Skeletal muscle tissue (tissue), 4 donors: Measurements from ENCODE around the gene ZNF79. TPM values are rescaled to one million over a fixed set of nuclear protein-coding genes. Genes with fewer than 3 reads are reported as not detected.
"Not testable (repeated sequence)": the region's sequence is repeated elsewhere in the genome, so short reads cannot be mapped to it uniquely, and the experiment has no call there.

Source experiments
- H3K27ac ChIP-seq: one replicate; pipeline ENCODE4 v1.7.0; 2013; ENCODE audit warnings: mild to moderate bottlenecking, low read depth, low read length, inconsistent platforms
- H3K27me3 ChIP-seq, 3 donors: one replicate each; pipeline ENCODE4 v1.7.0; 2013; ENCODE audit warnings: low read length in 3 of 3; ENCODE audit not compliant: control insufficient read depth in 3 of 3, insufficient read depth in 3 of 3
- H3K36me3 ChIP-seq, 3 donors: one replicate each; pipeline ENCODE4 v1.7.0; 2013; ENCODE audit warnings: low read length in 3 of 3; ENCODE audit not compliant: control insufficient read depth in 3 of 3, insufficient read depth in 3 of 3
- H3K4me1 ChIP-seq, 3 donors: one replicate each; pipeline ENCODE4 v1.7.0; 2013; ENCODE audit warnings: low read length in 3 of 3, mild to moderate bottlenecking in 3 of 3; ENCODE audit not compliant: control insufficient read depth in 3 of 3, insufficient read depth in 3 of 3
- H3K4me3 ChIP-seq, 3 donors: one replicate each; pipeline ENCODE4 v1.7.0; 2013; ENCODE audit warnings: low read length in 3 of 3
- H3K9ac ChIP-seq, 3 donors: one replicate each; pipeline ENCODE4 v1.7.0; 2013; ENCODE audit warnings: low read length in 3 of 3, mild to moderate bottlenecking in 3 of 3, moderate library complexity in 2 of 3, low read depth in 1 of 3
- H3K9me3 ChIP-seq, 3 donors: one replicate each; pipeline ENCODE4 v1.7.0; 2013; ENCODE audit warnings: low read length in 3 of 3; ENCODE audit not compliant: control insufficient read depth in 3 of 3
- total RNA-seq: library from RNA; depleted of rRNA; stranded (reverse); fragments of >200 nt; gene quantifications from one replicate; pipeline ENCODE4 v1.2.3, GENCODE V29; 2014
- donor health status: Osteomylitis.

The ZNF79 gene
- total RNA-seq, 1 donor from 2014 or later: 9.9 TPM

DNA sequence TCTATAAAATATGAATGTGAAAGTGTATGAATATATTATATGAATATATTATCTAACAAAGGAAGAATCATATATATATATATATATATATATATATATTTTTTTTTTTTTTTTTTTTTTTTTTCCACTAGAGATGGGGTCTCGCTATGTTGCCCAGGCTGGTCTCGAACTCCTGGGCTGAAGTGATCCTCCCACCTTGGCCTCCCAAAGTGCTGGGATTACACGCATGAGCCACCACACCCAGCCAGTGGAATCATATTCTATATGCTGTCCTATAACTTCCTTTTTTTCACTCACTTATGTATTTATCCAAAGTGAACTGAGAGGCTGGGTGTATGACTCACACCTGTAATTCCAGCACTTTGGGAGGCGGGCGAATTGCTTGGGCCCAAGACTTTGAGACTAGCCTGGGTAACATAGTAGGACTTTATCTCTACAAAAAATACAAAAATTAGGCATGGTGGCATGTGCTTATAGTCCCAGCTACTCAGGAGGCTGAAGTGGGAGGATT, 42.3 kb downstream of the ZNF79 start:
- H3K36me3 ChIP-seq: peaks cover 44 to 57% (median 55%) of the 10 kb centered on the region in 3 donors
- H3K4me3 ChIP-seq, H3K9ac ChIP-seq, H3K9me3 ChIP-seq, H3K4me1 ChIP-seq, H3K27me3 ChIP-seq, H3K27ac ChIP-seq: not testable (repeated sequence)

DNA sequence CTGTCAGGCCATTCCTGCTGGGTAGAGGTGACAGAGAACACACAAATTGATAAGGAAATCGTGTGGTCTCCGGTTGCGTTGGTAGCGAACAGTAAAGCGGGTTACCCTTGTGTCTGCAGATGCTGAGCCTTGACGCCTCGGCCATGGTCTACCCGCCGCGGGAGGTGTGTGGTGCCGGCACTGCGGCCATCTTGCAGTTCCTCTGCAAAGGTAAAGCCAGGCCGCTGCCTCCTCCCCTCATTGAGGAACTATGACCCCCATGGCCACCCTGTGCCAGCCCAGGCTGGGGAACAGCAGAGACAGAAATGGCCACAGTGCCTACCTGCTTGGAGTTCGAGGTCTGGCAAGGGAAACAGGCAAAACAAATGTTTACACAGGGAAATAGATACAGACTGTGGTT, 43.4 kb downstream of the ZNF79 start:
- H3K36me3 ChIP-seq: peaks cover 33 to 46% (median 44%) of the 10 kb centered on the region in 3 donors
- no peak overlapping the region for H3K27ac ChIP-seq
- H3K27me3 ChIP-seq: no peaks in the 10 kb centered on the region
- H3K4me1 ChIP-seq: peaks cover 0 to 7% (median 0%) of the 10 kb centered on the region in 3 donors
- H3K4me3 ChIP-seq: no peak overlapping the region
- H3K9ac ChIP-seq: no peak overlapping the region
- H3K9me3 ChIP-seq: no peaks in the 10 kb centered on the region

DNA sequence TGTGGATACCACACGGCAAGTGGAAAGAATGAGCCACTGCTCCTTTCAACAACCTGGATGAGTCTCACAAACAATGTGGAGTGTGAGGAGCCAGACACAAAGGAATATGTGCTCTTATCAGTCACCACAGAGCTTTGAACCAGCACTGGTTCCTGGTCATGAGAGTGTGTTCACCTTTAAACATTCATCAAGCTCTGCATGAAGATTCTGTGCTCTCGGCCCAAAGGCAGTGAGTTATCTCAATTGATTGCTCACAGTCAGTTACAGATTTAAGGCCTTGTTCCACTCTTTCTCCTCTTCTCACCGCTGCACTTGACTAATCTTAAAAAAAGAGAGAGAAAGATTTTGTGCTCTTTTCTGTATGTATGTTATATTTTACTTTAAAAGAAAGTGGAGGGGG, 46.5 kb downstream of the ZNF79 start:
- Histone ChIP-seq H3K27me3 (no peaks in the 10 kb centered on the region), H3K4me1 (no peaks in the 10 kb centered on the region), H3K4me3 (no peak overlapping the region), H3K9me3 (no peaks in the 10 kb centered on the region), H3K27ac (no peak overlapping the region), H3K9ac (no peak overlapping the region), H3K36me3 (peaks cover 31 to 48% (median 40%) of the 10 kb centered on the region in 3 donors)

DNA sequence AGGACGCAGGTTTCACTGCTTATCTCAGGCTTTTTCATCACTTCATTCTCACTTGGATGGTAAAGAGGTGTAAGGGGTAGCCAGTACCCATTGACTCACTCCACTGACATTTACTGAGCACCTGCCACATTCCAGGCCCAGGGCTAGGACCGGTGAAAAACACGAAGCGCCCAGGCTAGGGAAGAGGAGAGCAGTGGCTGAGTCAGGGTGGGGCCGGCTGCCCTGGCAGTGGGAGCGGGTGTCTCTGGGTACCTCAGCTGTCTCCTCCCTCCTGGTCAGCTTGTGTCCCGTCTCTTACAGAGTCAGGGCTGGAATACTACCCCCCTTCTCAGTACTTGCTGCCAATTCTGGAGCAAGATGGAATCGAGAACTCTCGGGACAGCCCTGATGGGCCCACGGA, 49.3 kb downstream of the ZNF79 start:
- Histone ChIP-seq H3K27me3 (no peaks in the 10 kb centered on the region), H3K27ac (no peak overlapping the region), H3K4me1 (no peaks in the 10 kb centered on the region), H3K4me3 (no peak overlapping the region), H3K36me3 (peaks cover 18 to 41% (median 39%) of the 10 kb centered on the region in 3 donors), H3K9me3 (no peaks in the 10 kb centered on the region), H3K9ac (no peak overlapping the region)

DNA sequence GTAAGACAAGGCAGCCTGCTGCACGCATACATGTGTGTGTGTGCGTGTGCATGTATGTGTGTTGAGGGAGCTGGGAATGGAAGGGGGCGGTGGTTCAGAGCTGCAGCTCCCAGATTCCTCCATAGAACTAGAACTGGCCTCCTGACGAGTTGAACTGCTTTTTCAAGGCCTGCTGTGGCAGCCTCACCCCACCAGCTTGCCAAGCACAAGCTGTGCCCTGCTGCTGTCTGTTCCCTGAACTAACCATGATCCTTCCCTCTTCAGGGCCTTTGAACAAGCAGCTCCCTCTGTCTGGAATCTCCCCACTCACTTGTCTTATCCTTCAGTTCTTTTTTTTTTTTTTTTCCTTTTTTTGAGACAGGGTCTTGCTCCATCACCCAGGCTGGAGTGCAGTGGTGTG, 49.8 kb downstream of the ZNF79 start:
- Histone ChIP-seq H3K27me3 (no peaks in the 10 kb centered on the region), H3K4me3 (no peak overlapping the region), H3K4me1 (no peaks in the 10 kb centered on the region), H3K27ac (no peak overlapping the region), H3K36me3 (peaks cover 18 to 42% (median 42%) of the 10 kb centered on the region in 3 donors), H3K9me3 (no peaks in the 10 kb centered on the region), H3K9ac (no peak overlapping the region)

DNA sequence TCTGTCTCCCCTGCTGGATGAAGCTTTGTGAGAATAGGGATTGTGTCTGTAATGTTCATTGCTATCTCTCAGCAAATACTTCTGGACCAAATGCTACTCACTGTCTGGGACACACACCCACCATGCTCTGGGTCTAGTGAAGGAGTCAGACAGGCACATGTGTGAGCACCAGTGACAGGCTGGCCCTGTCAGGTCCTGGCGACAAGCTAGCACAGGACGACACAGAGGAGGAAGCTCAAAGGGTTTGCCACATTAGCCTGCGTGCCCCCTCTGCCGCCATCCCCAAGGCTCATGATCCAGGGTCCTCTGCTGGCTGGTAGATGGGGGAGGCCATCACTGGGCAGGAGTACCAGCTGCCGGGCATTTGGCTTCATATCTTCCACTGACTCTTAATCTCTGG, 50.4 kb downstream of the ZNF79 start:
- H3K36me3 ChIP-seq: peaks cover 23 to 48% (median 48%) of the 10 kb centered on the region in 3 donors
- no peaks in the 10 kb centered on the region for H3K9me3 ChIP-seq
- H3K4me1 ChIP-seq: no peaks in the 10 kb centered on the region
- no peak overlapping the region for H3K27ac ChIP-seq
- H3K9ac ChIP-seq: no peak overlapping the region
- H3K4me3 ChIP-seq: no peak overlapping the region
- no peaks in the 10 kb centered on the region for H3K27me3 ChIP-seq

DNA sequence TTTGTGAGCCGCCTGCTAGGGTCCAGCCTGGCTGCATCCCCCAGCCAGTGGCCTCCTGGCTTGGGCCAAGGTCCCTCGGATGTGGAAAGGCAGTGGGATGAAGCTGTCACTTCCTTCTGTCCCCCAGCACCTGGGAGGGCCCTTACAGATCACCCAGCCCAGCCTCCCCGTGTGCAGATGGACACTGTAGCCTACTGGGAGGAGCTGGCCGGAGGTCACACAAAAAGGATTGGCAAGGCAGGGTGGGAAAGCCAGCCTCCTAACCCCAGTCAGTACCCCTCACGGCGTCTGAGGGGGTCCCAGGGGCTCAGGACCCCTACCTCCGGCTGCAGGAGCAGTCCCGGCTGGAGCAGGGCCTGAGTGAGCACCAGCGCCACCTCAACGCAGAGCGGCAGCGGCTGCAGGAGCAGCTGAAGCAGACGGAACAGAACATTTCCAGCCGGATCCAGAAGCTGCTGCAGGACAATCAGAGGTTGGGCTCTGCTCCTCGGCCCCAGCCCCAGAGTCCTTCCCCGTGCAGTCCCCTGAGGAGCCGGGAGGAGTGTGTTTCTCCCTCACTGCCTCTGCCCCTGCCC, 55.4 kb downstream of the ZNF79 start:
- Histone ChIP-seq H3K9ac (no peak overlapping the region), H3K27me3 (no peaks in the 10 kb centered on the region), H3K9me3 (no peaks in the 10 kb centered on the region), H3K4me1 (no peaks in the 10 kb centered on the region), H3K27ac (no peak overlapping the region), H3K36me3 (peaks cover 32 to 53% (median 45%) of the 10 kb centered on the region in 3 donors), H3K4me3 (no peak overlapping the region)

DNA sequence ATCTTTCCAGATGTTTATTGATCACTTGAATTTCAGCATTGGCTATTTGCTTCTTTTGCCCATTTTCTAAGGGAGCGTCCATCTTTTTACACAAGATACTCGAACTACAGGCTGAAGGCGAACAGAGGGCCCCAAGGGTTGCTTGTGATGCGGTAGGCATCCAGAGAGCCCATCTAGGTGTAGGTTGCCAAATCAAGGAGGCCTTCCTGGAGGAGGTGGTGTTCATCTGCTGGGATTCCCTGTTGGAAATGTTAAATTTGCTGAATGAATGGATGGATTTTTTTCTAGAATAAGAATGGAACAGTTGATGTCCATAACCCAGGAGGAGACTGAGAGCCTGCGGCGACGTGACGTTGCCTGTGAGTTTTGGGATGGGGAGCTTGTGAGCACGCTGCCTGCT, 58.5 kb downstream of the ZNF79 start:
- no peaks in the 10 kb centered on the region for H3K27me3 ChIP-seq
- H3K9me3 ChIP-seq: no peaks in the 10 kb centered on the region
- H3K9ac ChIP-seq: no peak overlapping the region
- H3K4me1 ChIP-seq: no peaks in the 10 kb centered on the region
- H3K36me3 ChIP-seq: peaks cover 39 to 58% (median 54%) of the 10 kb centered on the region in 3 donors
- no peak overlapping the region for H3K27ac ChIP-seq
- no peak overlapping the region for H3K4me3 ChIP-seq

DNA sequence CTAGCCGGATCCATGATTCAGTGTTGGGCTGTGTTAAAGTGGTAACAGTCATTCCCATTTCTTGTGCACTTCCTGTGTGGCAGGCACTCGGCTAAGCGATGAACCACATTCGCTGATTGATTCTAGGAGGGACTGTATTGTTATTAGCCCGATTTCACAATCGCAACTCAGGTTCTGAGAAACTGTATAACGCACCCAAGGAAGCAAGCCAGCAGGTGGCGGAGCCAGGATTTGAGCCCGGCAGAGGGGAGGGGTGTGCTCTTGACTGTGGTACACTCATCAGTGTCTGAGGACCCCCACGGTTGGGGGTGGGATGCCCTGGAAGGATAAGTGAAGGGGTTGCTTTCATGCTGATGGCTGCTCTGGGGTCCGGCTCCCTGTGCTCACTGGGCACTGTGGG, 61.8 kb downstream of the ZNF79 start:
- H3K4me1 ChIP-seq: no peaks in the 10 kb centered on the region
- no peaks in the 10 kb centered on the region for H3K9me3 ChIP-seq
- H3K36me3 ChIP-seq: peaks cover 32 to 52% (median 49%) of the 10 kb centered on the region in 3 donors
- no peak overlapping the region for H3K4me3 ChIP-seq
- no peaks in the 10 kb centered on the region for H3K27me3 ChIP-seq
- H3K9ac ChIP-seq: no peak overlapping the region
- H3K27ac ChIP-seq: no peak overlapping the region

DNA sequence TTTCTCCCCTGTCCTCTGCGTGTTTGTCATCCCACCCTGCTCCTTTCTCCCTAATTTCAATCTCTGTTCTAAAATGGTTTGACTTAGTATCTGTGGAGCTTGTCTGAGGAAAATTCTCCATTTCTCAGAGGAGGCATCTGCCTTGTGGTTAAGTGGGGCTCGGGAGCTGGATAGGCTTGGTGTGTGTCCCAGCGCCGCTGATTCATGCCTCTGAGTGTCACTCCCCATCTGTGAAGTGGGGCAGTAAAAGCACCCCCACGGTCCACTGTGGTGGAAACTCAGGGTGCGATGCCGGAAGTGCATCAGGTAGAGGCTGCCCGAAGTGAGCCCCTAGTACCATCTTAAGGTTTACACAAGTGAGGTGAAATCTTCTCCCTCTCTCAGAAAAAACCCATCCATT, 64.8 kb downstream of the ZNF79 start:
- Histone ChIP-seq H3K4me1 (no peaks in the 10 kb centered on the region), H3K27ac (no peak overlapping the region), H3K9ac (no peak overlapping the region), H3K4me3 (no peak overlapping the region), H3K36me3 (peaks cover 31 to 69% (median 59%) of the 10 kb centered on the region in 3 donors), H3K27me3 (no peaks in the 10 kb centered on the region), H3K9me3 (no peaks in the 10 kb centered on the region)
